Stimulated activated naive CD8-positive, alpha-beta T cell treated with anti-CD3 and anti-CD28 coated beads, Interleukin-15, amount 100 ng/mL, for 72 hours (primary cell): ENCODE data around the gene COQ8A.

Experiments
- ATAC-seq: fragments of 150-1000 bp; cut with Tn5 transposase; 2 replicates; pipeline ENCODE4 v1.10.0; 2021; ENCODE audit warnings: mild to moderate bottlenecking, moderate library complexity
- DNase-seq, 2 donors: peaks; one replicate each; pipeline ENCODE4 v3.0.0; 2021 to 2022
- H3K27ac Mint-ChIP-seq, 2 donors: one replicate each; pipeline ENCODE4 v1.8.0; 2022; ENCODE audit warnings: mild to moderate bottlenecking in 2 of 2, mixed read lengths in 2 of 2, moderate library complexity in 2 of 2
- H3K27me3 Mint-ChIP-seq: one replicate; pipeline ENCODE4 v1.8.0; 2022; ENCODE audit warnings: mixed read lengths
- H3K4me1 Mint-ChIP-seq: one replicate; pipeline ENCODE4 v1.8.0; 2022; ENCODE audit warnings: mild to moderate bottlenecking, mixed read lengths
- H3K4me3 Mint-ChIP-seq, 2 donors: one replicate each; pipeline ENCODE4 v1.8.0; 2022; ENCODE audit warnings: mild to moderate bottlenecking in 2 of 2, mixed read lengths in 2 of 2, moderate library complexity in 1 of 2
- H3K9me3 Mint-ChIP-seq, 2 donors: one replicate each; pipeline ENCODE4 v1.8.0; 2022; ENCODE audit warnings: mixed read lengths in 2 of 2

Gene COQ8A

DNA sequence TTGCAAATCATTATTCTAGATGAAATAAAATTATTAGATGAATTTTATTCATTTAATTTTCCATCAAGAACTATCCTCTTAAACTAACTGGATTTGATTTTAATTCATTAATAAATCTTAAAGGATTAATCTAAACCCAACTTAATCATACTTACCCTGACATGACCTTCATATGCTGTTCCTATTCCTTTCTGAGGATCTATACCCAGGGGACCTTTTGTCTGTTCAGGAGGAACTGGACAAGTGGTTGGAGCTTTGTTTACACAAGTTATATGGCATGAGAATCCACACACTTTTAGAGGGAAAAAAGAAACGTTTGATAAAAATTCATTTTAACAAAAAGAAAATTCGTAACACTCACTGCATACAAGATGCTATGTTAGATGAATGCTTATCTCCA lies 95.2 kb downstream of the COQ8A start:
- no peaks in the 10 kb centered on the region for H3K27me3 Mint-ChIP-seq

DNA sequence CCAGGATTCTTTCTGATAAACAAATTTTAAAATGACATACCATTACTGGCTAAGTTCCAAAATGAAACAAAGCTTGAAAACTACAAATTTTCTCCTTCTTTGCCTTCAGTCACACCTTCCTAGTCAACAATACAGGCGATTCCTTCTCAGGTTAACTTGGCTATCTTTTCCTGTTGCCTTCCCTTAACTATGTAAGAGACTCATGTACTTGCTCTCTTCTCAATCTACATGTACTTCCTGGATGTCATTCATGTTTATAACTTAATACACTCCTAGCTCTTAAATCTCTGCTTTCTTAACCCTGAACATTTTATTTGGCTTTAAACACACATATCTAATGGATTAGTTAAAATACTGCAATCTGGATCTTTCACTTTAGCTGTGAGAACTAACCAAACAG lies 97.0 kb downstream of the COQ8A start:
- no peak for DNase-seq
- Mint-ChIP-seq H3K9me3 (peaks cover 0 to 7% of the 10 kb centered on the region in 2 donors), H3K27ac (no peak overlapping the region), H3K4me1 (no peaks in the 10 kb centered on the region), H3K4me3 (no peak overlapping the region), H3K27me3 (no peaks in the 10 kb centered on the region)
- no peak for ATAC-seq

More for the DNA sequence above, 95.2 kb downstream of the COQ8A start:
- no peak overlapping the region for H3K4me3 Mint-ChIP-seq
- ATAC-seq (no peak), DNase-seq (no peak)
- peaks cover 0 to 7% of the 10 kb centered on the region in 2 donors for H3K9me3 Mint-ChIP-seq
- H3K27ac Mint-ChIP-seq, result no peak overlapping the region
- no peaks in the 10 kb centered on the region for H3K4me1 Mint-ChIP-seq
